Measurements from ENCODE around the gene DDX1.
"Not testable (repeated sequence)": the region's sequence is repeated elsewhere in the genome, so short reads cannot be mapped to it uniquely, and the experiment has no call there.

Gene DDX1

GRCh38 chr2:15678346-15678745 is 86.7 kb downstream of the DDX1 start:
- no peak for DNase-seq (ENCODE audit: low read depth)
- TF ChIP-seq CTCF (conservative IDR thresholded peaks at IDR 0.05; ENCODE audit: low read depth, low read length): no peak
- H3K4me3 ChIP-seq (ENCODE audit: low read depth, low read length): no peak overlapping the region

GRCh38 chr2:15678909-15679308 is 87.2 kb downstream of the DDX1 start:
- H3K4me3 ChIP-seq (ENCODE audit: low read depth, low read length): no peak overlapping the region
- no peak for TF ChIP-seq CTCF (conservative IDR thresholded peaks at IDR 0.05; ENCODE audit: low read depth, low read length)
- DNase-seq (ENCODE audit: low read depth): no peak

GRCh38 chr2:15679386-15679924 is 87.8 kb downstream of the DDX1 start:
- TF ChIP-seq CTCF (conservative IDR thresholded peaks at IDR 0.05; ENCODE audit: low read depth, low read length): no peak
- H3K4me3 ChIP-seq (ENCODE audit: low read depth, low read length): no peak overlapping the region
- no peak for DNase-seq (ENCODE audit: low read depth)

GRCh38 chr2:15680132-15680531 is 88.5 kb downstream of the DDX1 start:
- H3K4me3 ChIP-seq (ENCODE audit: low read depth, low read length): not testable (repeated sequence)

More at GRCh38 chr2:15680132-15680531, 88.5 kb downstream of the DDX1 start:
- not testable (repeated sequence) for DNase-seq (ENCODE audit: low read depth)

All from choroid plexus epithelial cell (primary cell).